GM12878 (cell line): Measurements from ENCODE around the gene CCDC88C. TPM values are rescaled to one million over a fixed set of nuclear protein-coding genes. Genes with fewer than 3 reads are reported as not detected.

Experiments used
- ATAC-seq: fragments of 200-7000 bp; cut with Tn5 transposase; 3 replicates; pipeline ENCODE4 v1.9.1; 2020; ENCODE audit warnings: mild to moderate bottlenecking, moderate library complexity
- BruUV-seq: library from RNA; stranded (reverse); fragments of 400-500 nt; replicated peaks from 2 replicates; lab custom pipeline; 2021; lab: Mats Ljungman, UMichigan
- CTCF ChIA-PET: fragments of 300-600 bp; sonication (Branson Sonifier 250); formaldehyde crosslinking; extraction: SDS; loops from one replicate; lab custom pipeline; 2021; ENCODE audit warnings: inconsistent platforms; lab: Yijun Ruan, JAX
- POLR2A ChIA-PET: fragments of 350-600 bp; formaldehyde crosslinking; extraction: SDS; loops from one replicate; lab custom pipeline; 2021; ENCODE audit warnings: inconsistent platforms; lab: Charles Lee
- RAD21 ChIA-PET: fragments of 300-600 bp; sonication (Branson Sonifier 250); formaldehyde crosslinking; loops from one replicate; lab custom pipeline; 2023; ENCODE audit warnings: antibody characterized with exemption; ENCODE audit not compliant: unreplicated experiment; lab: Charles Lee
- SMC1A ChIA-PET: fragments of 300-600 bp; sonication (Branson Sonifier 250); formaldehyde crosslinking; loops from one replicate; lab custom pipeline; 2023; ENCODE audit not compliant: unreplicated experiment, uncharacterized antibody; lab: Charles Lee
- DNase-seq: peaks from one replicate; pipeline ENCODE4 v3.0.0-alpha.2; 2011; ENCODE audit warnings: low read depth, low spot score
- FAIRE-seq: peaks from 3 replicates; lab custom pipeline; 2011; peaks lifted over from hg19 to GRCh38; lab: Jason Lieb, UNC
- H2AFZ ChIP-seq: 2 replicates; pipeline ENCODE4 v1.6.0; 2011; ENCODE audit warnings: low read depth, low read length, control low read depth; ENCODE audit not compliant: control insufficient read depth
- H3K27ac ChIP-seq: 2 replicates; pipeline ENCODE4 v1.5.1; 2011; ENCODE audit warnings: control low read depth; ENCODE audit not compliant: control insufficient read depth, insufficient read depth
- H3K27me3 ChIP-seq, 2 experiments: replicated peaks in 1 of 2; 2 replicates each; pipeline versions ENCODE4 v1.6.0 to v1.6.1; 2011; ENCODE audit warnings: low read length in 1 of 2; ENCODE audit not compliant: control insufficient read depth in 2 of 2, insufficient read depth in 2 of 2
- H3K36me3 ChIP-seq, 2 experiments: 2 replicates each; pipeline ENCODE4 v1.5.1; 2011; ENCODE audit warnings: low read length in 1 of 2; ENCODE audit not compliant: control insufficient read depth in 2 of 2, insufficient read depth in 2 of 2
- H3K4me1 ChIP-seq: 2 replicates; pipeline ENCODE4 v1.6.1; 2011; ENCODE audit warnings: mild to moderate bottlenecking, low read length, moderate library complexity, mixed read lengths; ENCODE audit not compliant: control insufficient read depth, insufficient read depth
- H3K4me2 ChIP-seq: 2 replicates; pipeline ENCODE4 v1.6.0; 2011; ENCODE audit warnings: control low read depth; ENCODE audit not compliant: control insufficient read depth, insufficient read depth
- H3K4me3 ChIP-seq: fragments of 200-600 bp; sonication (generic); 2 replicates; pipeline ENCODE4 v1.5.1; 2016
- H3K79me2 ChIP-seq: 2 replicates; pipeline ENCODE4 v1.6.0; 2011; ENCODE audit warnings: low read length; ENCODE audit not compliant: control insufficient read depth, insufficient read depth
- H3K9ac ChIP-seq: 2 replicates; pipeline ENCODE4 v1.8.0; 2011; ENCODE audit warnings: low read length, control low read depth, mixed read lengths; ENCODE audit not compliant: control insufficient read depth, insufficient read depth
- H3K9me3 ChIP-seq: replicated peaks from 3 replicates; pipeline ENCODE4 v1.5.1; 2011; ENCODE audit warnings: mild to moderate bottlenecking, low read length; ENCODE audit not compliant: control insufficient read depth, insufficient read depth
- H4K20me1 ChIP-seq: 2 replicates; pipeline ENCODE4 v1.6.0; 2011; ENCODE audit not compliant: control insufficient read depth, insufficient read depth
- ATF7 ChIP-seq: fragments of 450-650 bp; IDR thresholded peaks from 2 replicates; pipeline ENCODE4 v1.6.1; 2016; ENCODE audit warnings: low read depth, mild to moderate bottlenecking
- CBX3 ChIP-seq: fragments of 200-600 bp; sonication (generic); IDR thresholded peaks from 2 replicates; pipeline ENCODE4 v1.6.1; 2016; ENCODE audit warnings: low read depth, borderline replicate concordance
- FOXK2 ChIP-seq: fragments of 450-650 bp; IDR thresholded peaks from 2 replicates; pipeline ENCODE4 v1.6.1; 2017; ENCODE audit warnings: mild to moderate bottlenecking, moderate library complexity
- FOXM1 ChIP-seq: IDR thresholded peaks from 2 replicates; pipeline ENCODE4 v1.6.1; 2012; ENCODE audit warnings: low read depth, mild to moderate bottlenecking, inconsistent platforms, low read length, moderate library complexity
- HCFC1 ChIP-seq: fragments of 150-350 bp; IDR thresholded peaks from 2 replicates; pipeline ENCODE4 v1.6.1; 2014; ENCODE audit warnings: low read length
- NFXL1 ChIP-seq: fragments of 450-650 bp; IDR thresholded peaks from 2 replicates; pipeline ENCODE4 v1.6.1; 2017; ENCODE audit warnings: antibody characterized with exemption, mild to moderate bottlenecking, borderline replicate concordance
- NR2C2 ChIP-seq: IDR thresholded peaks from 2 replicates; pipeline ENCODE4 v1.6.1; 2011; ENCODE audit warnings: borderline replicate concordance, low read depth; ENCODE audit not compliant: control insufficient read depth, insufficient read length
- POLR2AphosphoS5 ChIP-seq: IDR thresholded peaks from 2 replicates; pipeline ENCODE4 v1.6.1; 2011; ENCODE audit warnings: mild to moderate bottlenecking, low read length, inconsistent platforms
- WGBS: methylation state at CpG from one replicate; pipeline ENCODE4 v1.1.6; 2016; ENCODE audit warnings: low lambda C conversion rate; ENCODE audit not compliant: insufficient replicate concordance, insufficient coverage; ENCODE audit errors: missing lambda C conversion rate; 5-methylcytosine and 5-hydroxymethylcytosine counted together
- in situ Hi-C: fragments of 300-500 bp; cut with MboI; formaldehyde crosslinking; loops from 9 replicates; pipeline ENCODE4 v1.14.3; 2018; ENCODE audit warnings: mixed read lengths
- intact Hi-C: fragments of 100-400 bp; cut with micrococcal nuclease; formaldehyde crosslinking; loops from one replicate; pipeline ENCODE4 v1.14.2; 2022; ENCODE audit not compliant: unreplicated experiment
- polyA plus RNA-seq, 11 experiments: library from polyadenylated mRNA; depleted of rRNA in 4 of 11; unstranded in 6 of 11; stranded (reverse) in 5 of 11; fragments of >200 nt; fragmentation: Nextera tagmentation in 4 of 11; fragmentation: Illumina TruSeq in 1 of 11; extraction: Ambion mirVana in 4 of 11; extraction: Trizol in 1 of 11; gene quantifications; 1 replicate in 1 of 11; 2 replicates in 10 of 11; pipeline versions ENCODE4 v1.2.1 to v1.2.3, GENCODE V29; 2011 to 2016; ENCODE audit warnings: inconsistent platforms in 2 of 11, missing spikeins in 2 of 11, low read depth in 1 of 11
- total RNA-seq, 4 experiments: library from RNA; depleted of rRNA in 3 of 4; stranded (reverse); fragments of >200 nt in 3 of 4; fragmentation: Illumina TruSeq in 1 of 4; extraction: Trizol in 1 of 4; gene quantifications; 2 replicates each; pipeline versions ENCODE4 v1.2.1 to v1.2.3, GENCODE V29; 2013 to 2021
- TF ChIP-seq, protein P1 (sequence below): IDR thresholded peaks from 2 replicates; pipeline ENCODE4 v1.6.1; 2012; ENCODE audit warnings: low read length, inconsistent platforms
- TF ChIP-seq, protein P2 (sequence below): fragments of 450-650 bp; formaldehyde crosslinking; IDR thresholded peaks from 2 replicates; pipeline ENCODE4 v1.4.0; 2020; ENCODE audit warnings: mild to moderate bottlenecking, moderate library complexity
- TF ChIP-seq, protein P3 (sequence below): fragments of 450-650 bp; IDR thresholded peaks from 2 replicates; pipeline ENCODE4 v1.6.1; 2016; ENCODE audit warnings: mild to moderate bottlenecking, moderate library complexity, borderline replicate concordance
- TF ChIP-seq, protein P4 (sequence below): IDR thresholded peaks from 2 replicates; pipeline ENCODE4 v1.6.1; 2011; ENCODE audit warnings: low read depth, mild to moderate bottlenecking, low read length, moderate library complexity, borderline replicate concordance; ENCODE audit errors: extremely low read depth

CCDC88C gene
- total and polyA plus RNA-seq, 10 of the 15 experiments (the other 5 are each of a cell fraction or from before 2014, with no cell fraction given): 4.0 to 79.6 (median 36.6) TPM

DNA sequence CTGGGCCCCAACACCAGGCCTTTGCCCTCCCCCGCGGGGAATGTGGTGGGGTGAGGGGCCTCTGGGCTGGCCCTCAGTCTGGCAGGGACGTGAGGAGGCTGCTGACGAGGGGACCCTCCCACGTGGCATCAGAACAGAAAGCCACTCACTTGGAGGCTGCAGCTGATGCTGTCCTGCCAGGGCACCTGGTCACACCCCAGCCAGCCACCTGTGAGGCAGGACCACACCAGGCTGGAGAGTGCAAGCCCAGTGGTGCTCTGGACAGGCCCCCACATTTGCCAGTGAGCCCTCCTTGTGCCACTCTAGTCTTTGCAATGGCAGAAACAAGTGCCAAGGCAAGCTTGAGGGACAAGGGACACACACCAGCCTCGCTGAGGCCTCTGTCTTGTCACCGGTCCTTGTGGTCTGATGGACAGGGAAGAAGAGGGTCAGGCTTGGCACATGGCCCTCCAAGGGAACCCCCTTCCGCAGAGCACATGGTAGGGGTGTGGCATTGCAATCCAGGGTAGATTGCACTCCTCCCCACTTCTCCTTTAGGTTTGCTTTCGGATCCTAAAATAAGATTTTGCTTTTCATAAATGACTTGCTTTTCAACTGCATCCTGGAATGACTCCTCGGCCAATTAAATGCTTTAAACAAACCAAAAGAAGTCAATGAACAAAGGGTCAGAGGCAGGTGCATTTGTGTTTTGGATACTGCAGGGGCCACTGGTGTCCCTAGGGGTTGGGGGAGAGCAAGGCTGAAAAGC lies 53.7 kb downstream of the CCDC88C start:
- no peaks in the 10 kb centered on the region for H4K20me1 ChIP-seq
- ChIA-PET RAD21 (interaction anchor here (1.5 to 5.0 kb wide), 8 partner anchors 9 to 54 kb away, joined by 4 to 38 read pairs (median 10); partner anchors contain the start of gene CCDC88C), SMC1A (interaction anchor here (1.3 to 22.7 kb wide), 7 partner anchors 8 to 56 kb away, joined by 3 to 349 read pairs (median 6); no protein-coding TSS in a partner anchor), POLR2A (interaction anchor here (1.1 to 3.0 kb wide), 11 partner anchors 8 to 51 kb away, joined by 3 to 17 read pairs (median 5); no protein-coding TSS in a partner anchor), CTCF (interaction anchor here (1.1 to 1.6 kb wide), 3 partner anchors 7 to 49 kb away, joined by 3 to 5 read pairs (median 5); no protein-coding TSS in a partner anchor)
- H3K9ac ChIP-seq: peak overlapping the region; percentile 52
- no peak overlapping the region for H2AFZ ChIP-seq
- peak overlapping the region; percentile 85 for H3K27ac ChIP-seq
- H3K36me3 ChIP-seq: peaks cover 0 to 7% of the 10 kb centered on the region in 2 experiments; a peak in 2 of 4 replicates
- intact Hi-C loops: loop anchor here (2.0 kb wide), 2 partner anchors 15 to 53 kb away; partner anchors contain the start of gene CCDC88C
- FAIRE-seq: peak; percentile 80
- H3K27me3 ChIP-seq: no peaks in the 10 kb centered on the region
- ATAC-seq: peak; percentile 81
- peak overlapping the region; percentile 53 for H3K4me2 ChIP-seq
- in situ Hi-C loops: loop anchor here (25.0 kb wide), 1 partner anchor 1398 kb away; no protein-coding TSS in a partner anchor
- peak overlapping the region; percentile 61; the same call in 1 of the 2 replicates for H3K4me3 ChIP-seq
- H3K4me1 ChIP-seq: peaks cover 61% of the 10 kb centered on the region
- BruUV-seq: no TSS peak
- no peaks in the 10 kb centered on the region for H3K9me3 ChIP-seq
- WGBS: 2% methylated on average over 10 of the region's 10 CpGs
- peaks cover 94% of the 10 kb centered on the region for H3K79me2 ChIP-seq
- peak; percentile 89 for DNase-seq
- TF ChIP-seq, protein P1, sequence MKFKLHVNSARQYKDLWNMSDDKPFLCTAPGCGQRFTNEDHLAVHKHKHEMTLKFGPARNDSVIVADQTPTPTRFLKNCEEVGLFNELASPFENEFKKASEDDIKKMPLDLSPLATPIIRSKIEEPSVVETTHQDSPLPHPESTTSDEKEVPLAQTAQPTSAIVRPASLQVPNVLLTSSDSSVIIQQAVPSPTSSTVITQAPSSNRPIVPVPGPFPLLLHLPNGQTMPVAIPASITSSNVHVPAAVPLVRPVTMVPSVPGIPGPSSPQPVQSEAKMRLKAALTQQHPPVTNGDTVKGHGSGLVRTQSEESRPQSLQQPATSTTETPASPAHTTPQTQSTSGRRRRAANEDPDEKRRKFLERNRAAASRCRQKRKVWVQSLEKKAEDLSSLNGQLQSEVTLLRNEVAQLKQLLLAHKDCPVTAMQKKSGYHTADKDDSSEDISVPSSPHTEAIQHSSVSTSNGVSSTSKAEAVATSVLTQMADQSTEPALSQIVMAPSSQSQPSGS: no peak
- peak; percentile 68 for TF ChIP-seq POLR2AphosphoS5
- TF ChIP-seq, protein P2, sequence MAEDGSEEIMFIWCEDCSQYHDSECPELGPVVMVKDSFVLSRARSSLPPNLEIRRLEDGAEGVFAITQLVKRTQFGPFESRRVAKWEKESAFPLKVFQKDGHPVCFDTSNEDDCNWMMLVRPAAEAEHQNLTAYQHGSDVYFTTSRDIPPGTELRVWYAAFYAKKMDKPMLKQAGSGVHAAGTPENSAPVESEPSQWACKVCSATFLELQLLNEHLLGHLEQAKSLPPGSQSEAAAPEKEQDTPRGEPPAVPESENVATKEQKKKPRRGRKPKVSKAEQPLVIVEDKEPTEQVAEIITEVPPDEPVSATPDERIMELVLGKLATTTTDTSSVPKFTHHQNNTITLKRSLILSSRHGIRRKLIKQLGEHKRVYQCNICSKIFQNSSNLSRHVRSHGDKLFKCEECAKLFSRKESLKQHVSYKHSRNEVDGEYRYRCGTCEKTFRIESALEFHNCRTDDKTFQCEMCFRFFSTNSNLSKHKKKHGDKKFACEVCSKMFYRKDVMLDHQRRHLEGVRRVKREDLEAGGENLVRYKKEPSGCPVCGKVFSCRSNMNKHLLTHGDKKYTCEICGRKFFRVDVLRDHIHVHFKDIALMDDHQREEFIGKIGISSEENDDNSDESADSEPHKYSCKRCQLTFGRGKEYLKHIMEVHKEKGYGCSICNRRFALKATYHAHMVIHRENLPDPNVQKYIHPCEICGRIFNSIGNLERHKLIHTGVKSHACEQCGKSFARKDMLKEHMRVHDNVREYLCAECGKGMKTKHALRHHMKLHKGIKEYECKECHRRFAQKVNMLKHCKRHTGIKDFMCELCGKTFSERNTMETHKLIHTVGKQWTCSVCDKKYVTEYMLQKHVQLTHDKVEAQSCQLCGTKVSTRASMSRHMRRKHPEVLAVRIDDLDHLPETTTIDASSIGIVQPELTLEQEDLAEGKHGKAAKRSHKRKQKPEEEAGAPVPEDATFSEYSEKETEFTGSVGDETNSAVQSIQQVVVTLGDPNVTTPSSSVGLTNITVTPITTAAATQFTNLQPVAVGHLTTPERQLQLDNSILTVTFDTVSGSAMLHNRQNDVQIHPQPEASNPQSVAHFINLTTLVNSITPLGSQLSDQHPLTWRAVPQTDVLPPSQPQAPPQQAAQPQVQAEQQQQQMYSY (CRISPR knock-in tag): no peak
- TF ChIP-seq CBX3: no peak
- no peak for TF ChIP-seq NFXL1
- no peak for TF ChIP-seq NR2C2
- TF ChIP-seq FOXM1: no peak
- no peak for TF ChIP-seq HCFC1
- TF ChIP-seq, protein P3, sequence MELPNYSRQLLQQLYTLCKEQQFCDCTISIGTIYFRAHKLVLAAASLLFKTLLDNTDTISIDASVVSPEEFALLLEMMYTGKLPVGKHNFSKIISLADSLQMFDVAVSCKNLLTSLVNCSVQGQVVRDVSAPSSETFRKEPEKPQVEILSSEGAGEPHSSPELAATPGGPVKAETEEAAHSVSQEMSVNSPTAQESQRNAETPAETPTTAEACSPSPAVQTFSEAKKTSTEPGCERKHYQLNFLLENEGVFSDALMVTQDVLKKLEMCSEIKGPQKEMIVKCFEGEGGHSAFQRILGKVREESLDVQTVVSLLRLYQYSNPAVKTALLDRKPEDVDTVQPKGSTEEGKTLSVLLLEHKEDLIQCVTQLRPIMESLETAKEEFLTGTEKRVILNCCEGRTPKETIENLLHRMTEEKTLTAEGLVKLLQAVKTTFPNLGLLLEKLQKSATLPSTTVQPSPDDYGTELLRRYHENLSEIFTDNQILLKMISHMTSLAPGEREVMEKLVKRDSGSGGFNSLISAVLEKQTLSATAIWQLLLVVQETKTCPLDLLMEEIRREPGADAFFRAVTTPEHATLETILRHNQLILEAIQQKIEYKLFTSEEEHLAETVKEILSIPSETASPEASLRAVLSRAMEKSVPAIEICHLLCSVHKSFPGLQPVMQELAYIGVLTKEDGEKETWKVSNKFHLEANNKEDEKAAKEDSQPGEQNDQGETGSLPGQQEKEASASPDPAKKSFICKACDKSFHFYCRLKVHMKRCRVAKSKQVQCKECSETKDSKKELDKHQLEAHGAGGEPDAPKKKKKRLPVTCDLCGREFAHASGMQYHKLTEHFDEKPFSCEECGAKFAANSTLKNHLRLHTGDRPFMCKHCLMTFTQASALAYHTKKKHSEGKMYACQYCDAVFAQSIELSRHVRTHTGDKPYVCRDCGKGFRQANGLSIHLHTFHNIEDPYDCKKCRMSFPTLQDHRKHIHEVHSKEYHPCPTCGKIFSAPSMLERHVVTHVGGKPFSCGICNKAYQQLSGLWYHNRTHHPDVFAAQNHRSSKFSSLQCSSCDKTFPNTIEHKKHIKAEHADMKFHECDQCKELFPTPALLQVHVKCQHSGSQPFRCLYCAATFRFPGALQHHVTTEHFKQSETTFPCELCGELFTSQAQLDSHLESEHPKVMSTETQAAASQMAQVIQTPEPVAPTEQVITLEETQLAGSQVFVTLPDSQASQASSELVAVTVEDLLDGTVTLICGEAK: no peak
- TF ChIP-seq, protein P4, sequence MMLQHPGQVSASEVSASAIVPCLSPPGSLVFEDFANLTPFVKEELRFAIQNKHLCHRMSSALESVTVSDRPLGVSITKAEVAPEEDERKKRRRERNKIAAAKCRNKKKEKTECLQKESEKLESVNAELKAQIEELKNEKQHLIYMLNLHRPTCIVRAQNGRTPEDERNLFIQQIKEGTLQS: no peak
- TF ChIP-seq ATF7: peak; percentile 73
- no peak for TF ChIP-seq FOXK2
